Activated CD4-positive, alpha-beta T cell treated with anti-CD3 and anti-CD28 coated beads, Interleukin-2, amount 50 U/mL, for 24 hours (primary cell): Measurements from ENCODE around the gene RASA3.

ENCODE experiments used
- DNase-seq, 2 donors: peaks; one replicate each; pipeline ENCODE4 v3.0.0-alpha.2; 2020; ENCODE audit warnings: low read depth in 1 of 2, low spot score in 1 of 2

The RASA3 gene

GRCh38 chr13:113943821-113944565, 188.4 kb downstream of the RASA3 start:
- DNase-seq, result no peak

DNA sequence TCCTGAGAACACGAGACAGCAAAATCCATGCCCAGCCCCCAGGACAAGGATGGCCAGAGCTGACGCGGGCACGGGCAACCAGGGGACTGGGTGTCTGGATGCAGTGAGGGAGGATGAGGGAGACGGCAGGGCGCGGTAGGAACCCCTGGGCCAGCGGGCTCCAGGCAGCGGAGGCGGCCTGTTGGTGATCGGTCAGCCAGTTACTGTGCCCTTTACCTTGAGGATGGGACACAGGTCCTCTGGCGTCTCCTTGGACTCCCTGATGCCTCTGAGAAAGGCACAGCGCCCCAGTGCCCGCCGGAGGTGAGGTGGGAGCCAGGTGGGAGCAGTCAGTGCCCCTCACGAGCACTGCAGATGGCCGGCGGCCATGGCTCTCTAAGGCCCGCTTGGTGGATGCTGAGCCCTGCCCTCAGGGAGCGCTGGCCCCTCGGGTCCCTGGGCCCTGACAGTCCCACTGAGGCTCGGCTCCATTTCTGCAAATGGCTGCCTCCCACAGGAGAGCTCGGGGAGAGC, 189.8 kb downstream of the RASA3 start:
- DNase-seq, result no peak

- DNase-seq, result no peak
Observed at GRCh38 chr13:113941571-113942191, 190.7 kb downstream of the RASA3 start.

GRCh38 chr13:113939944-113940297, 192.5 kb downstream of the RASA3 start:
- DNase-seq, result no peak

DNA sequence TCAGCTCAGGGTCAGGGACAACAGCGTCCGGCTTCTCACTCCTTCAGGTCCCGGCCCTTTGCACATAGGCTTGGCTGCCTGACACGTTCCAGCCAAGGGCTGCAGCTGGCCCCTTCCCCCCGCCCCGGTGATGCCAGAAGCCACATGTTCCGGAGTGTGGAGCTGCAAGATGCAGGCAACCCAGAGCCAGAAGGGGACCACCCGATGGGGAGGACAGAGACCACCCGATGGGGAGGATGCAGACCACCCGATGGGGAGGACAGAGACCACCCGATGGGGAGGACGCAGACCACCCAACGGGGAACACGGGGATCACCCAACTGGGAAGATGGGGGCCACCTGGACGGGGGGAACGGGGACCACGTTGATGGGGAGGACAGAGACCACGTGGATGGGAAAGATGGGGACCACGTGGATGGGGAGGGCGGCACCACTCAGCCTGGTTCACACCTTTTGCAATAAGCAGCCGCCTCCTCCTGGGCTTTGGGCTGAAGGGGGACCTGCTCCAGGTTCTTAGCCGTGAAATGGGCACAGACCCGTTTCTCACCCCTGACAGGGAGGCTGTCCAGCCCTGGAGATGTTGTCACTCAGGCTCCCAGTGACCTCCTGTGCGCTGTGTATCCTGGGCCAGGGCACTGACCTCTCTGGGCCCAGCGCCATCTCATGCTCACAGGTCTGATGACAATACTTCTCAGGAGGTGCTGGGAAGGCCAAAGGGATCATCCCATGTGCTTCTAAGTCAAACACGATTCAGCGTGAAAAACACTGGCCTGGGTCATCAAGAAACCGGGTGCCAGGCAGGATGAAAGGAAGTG, 193.1 kb downstream of the RASA3 start:
- no peak for DNase-seq

GRCh38 chr13:113938716-113939115, 193.7 kb downstream of the RASA3 start:
- DNase-seq, result no peak

DNA sequence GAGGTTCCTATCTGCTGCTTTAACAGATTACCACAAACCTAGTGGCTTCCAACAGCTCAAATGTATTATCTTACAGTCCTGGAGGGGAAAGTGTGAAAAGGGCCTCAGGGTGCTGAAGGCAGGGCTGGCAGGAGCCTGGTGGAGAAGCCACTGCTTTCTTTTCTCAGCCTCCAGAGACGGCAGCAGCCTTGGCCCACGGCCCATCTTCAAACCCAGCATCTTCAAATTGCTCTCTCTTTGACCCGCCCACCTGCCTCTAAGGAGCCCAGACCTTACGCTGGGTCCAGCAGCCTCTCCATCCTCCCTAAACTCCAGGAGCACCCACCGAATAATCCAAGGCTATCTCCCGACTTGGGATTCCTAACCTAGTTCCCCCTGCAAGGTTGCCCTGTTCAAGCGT, 194.2 kb downstream of the RASA3 start:
- no peak for DNase-seq

DNA sequence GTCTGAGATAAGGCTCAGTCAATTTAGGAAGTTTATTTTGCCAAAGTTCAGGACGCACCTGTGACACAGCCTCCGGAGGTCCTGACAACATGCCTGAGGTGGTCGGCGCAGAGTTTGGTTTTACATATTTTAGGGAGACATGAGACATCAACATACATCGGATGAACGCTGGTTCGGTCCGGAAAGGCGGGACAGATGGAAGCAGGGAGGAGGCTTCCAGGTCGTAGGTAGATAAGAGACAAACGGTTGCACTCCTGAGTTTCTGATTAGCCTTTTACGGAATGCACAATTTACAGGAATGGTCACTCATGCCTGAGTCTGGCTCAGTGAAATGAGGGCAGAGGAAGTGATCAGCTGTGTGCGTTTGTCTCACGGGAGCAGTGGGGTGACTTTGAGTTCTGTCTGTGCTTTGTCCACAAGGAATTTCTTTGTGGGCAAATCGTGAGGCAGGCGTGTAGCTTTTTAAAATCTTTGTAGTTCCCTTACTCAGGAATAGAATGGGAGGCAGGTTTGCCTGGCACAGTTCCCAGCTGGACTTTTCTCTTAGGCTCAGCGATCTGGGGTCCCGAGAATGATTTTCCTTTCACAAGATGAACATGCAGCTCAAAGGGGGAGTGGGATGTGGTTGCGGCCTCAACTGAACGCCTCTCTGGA, 194.8 kb downstream of the RASA3 start:
- no peak for DNase-seq

GRCh38 chr13:113937073-113937472, 195.3 kb downstream of the RASA3 start:
- no peak for DNase-seq

GRCh38 chr13:113936166-113936965, 196.1 kb downstream of the RASA3 start:
- DNase-seq, result no peak

- DNase-seq, result no peak
Observed at GRCh38 chr13:113935001-113935844, 197.2 kb downstream of the RASA3 start.

GRCh38 chr13:113934576-113934975, 197.8 kb downstream of the RASA3 start:
- DNase-seq, result no peak

DNA sequence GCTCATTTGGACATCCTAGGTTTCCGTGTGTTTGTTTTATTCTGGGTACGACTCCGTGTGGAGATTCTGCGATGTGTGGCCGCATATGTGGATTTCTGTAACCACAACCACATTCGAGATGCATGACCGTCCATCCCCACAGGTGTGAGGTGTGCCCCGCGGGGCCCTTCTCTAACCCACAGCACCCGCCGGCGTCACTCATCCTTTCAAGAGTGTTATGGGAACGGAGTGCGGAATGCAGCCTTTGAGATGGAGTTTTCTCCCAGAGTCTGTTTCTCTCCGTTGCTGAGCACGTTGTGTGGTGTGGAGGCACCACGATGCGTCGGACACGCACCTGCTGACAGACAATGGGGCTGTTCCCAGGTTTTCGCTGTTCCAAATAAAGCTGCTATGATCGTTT, 198.5 kb downstream of the RASA3 start:
- DNase-seq, result no peak

- no peak for DNase-seq
Observed at GRCh38 chr13:113931841-113932459, 200.5 kb downstream of the RASA3 start.

DNA sequence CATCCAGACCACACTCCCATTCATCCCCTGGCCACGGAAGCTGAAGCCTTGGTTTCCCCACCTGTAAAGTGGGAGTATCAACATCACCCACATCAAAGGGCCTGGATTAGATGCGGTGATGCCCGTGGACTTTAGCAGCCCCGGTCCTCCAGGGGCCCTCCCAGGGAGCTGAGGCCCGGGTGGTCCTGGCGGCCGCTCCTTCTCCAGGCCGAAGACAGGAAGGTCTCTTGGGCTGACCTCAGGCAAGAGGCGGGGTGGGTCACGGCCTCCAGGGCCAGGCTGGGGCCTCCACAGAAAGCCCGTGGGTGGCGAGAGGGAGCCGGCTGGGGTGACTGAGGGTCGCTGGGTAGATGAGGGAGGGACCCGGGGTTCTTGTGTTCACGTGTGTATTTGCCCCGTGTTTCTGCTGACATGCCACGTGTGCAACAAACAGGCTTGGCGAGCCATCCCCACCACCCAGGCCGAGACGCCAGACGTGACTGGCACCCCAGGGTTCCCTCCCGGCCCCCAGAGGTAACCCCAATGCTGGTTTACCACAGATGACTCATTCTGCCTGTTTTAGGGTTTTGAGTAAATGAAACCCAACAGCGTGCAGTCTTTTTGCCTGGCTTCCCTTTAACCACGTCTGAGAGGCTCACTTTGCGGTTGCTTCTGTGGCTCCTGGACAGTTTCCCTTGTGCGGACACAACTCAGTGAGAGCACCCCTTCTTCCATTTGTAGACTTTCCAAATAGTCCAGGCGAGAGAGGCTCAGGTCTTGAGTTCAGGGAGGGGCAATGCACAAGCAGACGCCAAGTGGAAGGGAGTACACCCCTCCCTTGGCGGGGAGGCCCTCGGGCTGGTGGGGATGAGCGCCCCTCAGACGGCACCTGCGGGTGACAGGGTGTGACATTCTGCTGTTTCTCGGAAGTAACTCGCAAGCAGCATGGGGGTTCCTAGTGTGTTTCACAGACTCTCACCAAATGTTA, 201.5 kb downstream of the RASA3 start:
- DNase-seq, result peak in 1 of 2 donors; percentile 24

DNA sequence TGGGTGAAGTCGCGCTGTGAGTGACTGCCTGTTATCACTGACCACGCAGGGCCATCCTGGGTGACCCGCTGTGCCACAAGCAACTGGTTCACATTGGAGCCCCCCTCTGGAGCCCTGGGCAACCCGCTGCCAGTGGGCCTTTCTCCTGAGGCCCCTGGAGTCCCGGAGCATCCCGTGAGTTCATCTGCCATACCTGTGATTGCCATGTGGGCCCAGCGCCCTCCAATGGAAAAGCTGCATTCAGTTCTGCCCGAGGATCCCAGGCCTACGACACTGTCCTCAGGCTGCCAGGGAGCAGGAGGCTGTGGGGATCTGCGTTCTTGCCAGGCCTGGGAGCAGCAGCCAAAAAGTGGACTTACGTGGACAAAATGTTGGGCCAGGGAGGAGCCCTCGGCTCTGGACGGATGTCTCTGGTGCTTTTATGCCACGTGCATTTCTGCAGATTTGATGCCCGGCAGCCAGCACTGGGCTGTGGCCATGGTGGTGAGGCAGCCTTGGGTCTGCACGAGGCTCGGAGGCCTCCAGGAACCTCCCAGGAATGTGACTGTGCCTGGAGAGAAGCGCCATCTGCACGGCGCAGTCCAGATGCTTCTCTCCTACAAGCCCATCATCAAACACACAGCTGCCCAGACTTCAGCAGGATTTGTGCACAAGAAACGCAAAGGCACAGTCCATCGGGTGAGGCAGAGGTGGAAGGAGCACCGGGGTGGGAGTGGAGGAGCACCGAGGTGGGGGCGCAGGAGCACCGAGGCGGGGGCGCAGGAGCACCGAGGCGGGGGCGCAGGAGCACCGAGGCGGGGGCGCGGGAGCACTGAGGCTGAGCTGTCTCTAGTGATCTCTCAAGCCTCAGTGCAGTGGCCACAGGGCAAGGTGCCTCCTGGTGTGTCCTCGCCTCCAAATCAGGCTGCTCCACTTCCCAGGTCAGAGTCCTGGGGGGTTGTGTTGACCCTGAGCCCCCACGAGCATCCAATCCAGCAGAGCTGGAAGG, 202.5 kb downstream of the RASA3 start:
- no peak for DNase-seq
